ENCODE data around the gene STAG2. TPM values are rescaled to one million over a fixed set of nuclear protein-coding genes. Genes with fewer than 3 reads are reported as not detected.
"Not testable (repeated sequence)": the region's sequence is repeated elsewhere in the genome, so short reads cannot be mapped to it uniquely, and the experiment has no call there.

The STAG2 gene
- total RNA-seq, 2 donors from 2014 or later, result 40.9 to 52.6 TPM

DNA sequence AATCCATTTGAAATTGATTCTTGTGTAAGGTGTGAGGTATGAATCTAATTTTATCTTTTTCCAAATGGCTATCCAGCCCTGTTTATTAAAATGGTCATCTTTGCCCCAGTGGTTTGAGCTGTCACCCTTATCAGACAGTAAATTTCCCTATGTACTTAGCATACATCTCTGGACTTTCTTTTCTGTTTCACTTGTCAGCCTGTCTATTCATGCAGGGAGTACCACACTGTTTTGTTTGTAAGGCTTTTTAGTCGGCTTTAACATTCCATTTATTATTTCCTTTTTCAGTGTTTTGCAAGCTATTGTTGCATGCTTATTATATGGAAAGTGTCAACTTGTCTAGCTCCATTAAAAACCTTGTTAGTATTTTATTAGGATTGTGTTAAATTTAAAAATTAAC lies 155.8 kb downstream of the STAG2 start:
- H3K4me3 ChIP-seq, result no peak overlapping the region
- no peak for TF ChIP-seq CTCF (IDR thresholded peaks at IDR 0.05)
- H3K36me3 ChIP-seq, result no peaks in the 10 kb centered on the region
- DNase-seq (ENCODE audit: low spot score) (no peak), ATAC-seq (ENCODE audit: insufficient number of reproducible peaks, low FRiP score, low read depth) (no peak)
- H3K9me3 ChIP-seq, result no peaks in the 10 kb centered on the region
- H3K4me1 ChIP-seq (ENCODE audit: control insufficient read depth in 1 of 2, low read depth in 2 of 2), result no peaks in the 10 kb centered on the region
- no peaks in the 10 kb centered on the region for H3K27me3 ChIP-seq (replicated peaks; ENCODE audit: insufficient read depth)
- no peak overlapping the region for H3K27ac ChIP-seq

DNA sequence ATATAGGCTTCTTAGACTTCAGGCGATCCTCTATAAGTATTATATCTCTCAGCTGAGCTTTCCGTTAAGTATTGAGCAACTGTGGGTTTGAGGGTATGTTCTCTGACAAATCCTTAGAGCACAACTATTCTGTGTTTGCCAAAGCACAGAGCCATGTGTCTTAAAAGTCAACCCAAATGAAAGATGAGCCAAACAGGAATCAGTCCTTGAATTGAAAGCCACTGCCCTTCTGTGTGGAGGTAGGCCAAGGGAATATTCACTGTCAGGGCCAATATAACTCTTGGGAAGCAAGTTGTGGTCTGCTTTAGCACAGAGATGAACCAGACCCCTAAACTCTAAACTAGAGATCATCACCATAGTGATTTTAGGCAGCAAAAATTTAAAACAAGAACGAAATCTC lies 164.0 kb downstream of the STAG2 start:
- no peak for DNase-seq (ENCODE audit: low spot score)
- Histone ChIP-seq H3K9me3 (no peaks in the 10 kb centered on the region), H3K4me1 (ENCODE audit: control insufficient read depth in 1 of 2, low read depth in 2 of 2) (no peaks in the 10 kb centered on the region), H3K27me3 (replicated peaks; ENCODE audit: insufficient read depth) (no peaks in the 10 kb centered on the region), H3K27ac (no peak overlapping the region), H3K36me3 (no peaks in the 10 kb centered on the region), H3K4me3 (no peak overlapping the region)
- ATAC-seq (ENCODE audit: insufficient number of reproducible peaks, low FRiP score, low read depth), result no peak
- TF ChIP-seq CTCF (IDR thresholded peaks at IDR 0.05), result no peak

DNA sequence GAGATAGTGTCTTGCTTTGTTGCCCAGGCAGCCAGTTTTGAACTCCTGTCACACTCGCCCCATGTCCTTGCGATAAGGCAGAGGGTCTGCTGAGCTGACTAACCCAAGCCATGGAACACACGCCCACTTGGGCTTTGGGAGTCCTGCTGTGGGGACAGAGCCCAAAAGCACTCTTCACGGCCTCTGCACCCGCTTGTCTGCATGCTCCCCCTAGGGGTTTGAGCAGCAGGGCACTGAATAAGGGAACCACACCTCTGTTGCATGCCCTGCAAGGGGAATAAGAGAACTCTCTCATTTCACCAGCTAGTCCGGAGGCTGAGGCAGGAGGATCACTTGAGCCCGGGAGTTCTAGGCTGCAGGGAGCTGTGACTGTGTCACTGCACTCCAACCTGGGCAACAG lies 166.0 kb downstream of the STAG2 start:
- no peak for TF ChIP-seq CTCF (IDR thresholded peaks at IDR 0.05)
- no peak overlapping the region for H3K4me3 ChIP-seq
- H3K27ac ChIP-seq, result no peak overlapping the region
- H3K9me3 ChIP-seq, result no peaks in the 10 kb centered on the region
- no peaks in the 10 kb centered on the region for H3K4me1 ChIP-seq (ENCODE audit: control insufficient read depth in 1 of 2, low read depth in 2 of 2)
- no peaks in the 10 kb centered on the region for H3K27me3 ChIP-seq (replicated peaks; ENCODE audit: insufficient read depth)
- no peaks in the 10 kb centered on the region for H3K36me3 ChIP-seq
- no peak for DNase-seq (ENCODE audit: low spot score)
- no peak for ATAC-seq (ENCODE audit: insufficient number of reproducible peaks, low FRiP score, low read depth)

DNA sequence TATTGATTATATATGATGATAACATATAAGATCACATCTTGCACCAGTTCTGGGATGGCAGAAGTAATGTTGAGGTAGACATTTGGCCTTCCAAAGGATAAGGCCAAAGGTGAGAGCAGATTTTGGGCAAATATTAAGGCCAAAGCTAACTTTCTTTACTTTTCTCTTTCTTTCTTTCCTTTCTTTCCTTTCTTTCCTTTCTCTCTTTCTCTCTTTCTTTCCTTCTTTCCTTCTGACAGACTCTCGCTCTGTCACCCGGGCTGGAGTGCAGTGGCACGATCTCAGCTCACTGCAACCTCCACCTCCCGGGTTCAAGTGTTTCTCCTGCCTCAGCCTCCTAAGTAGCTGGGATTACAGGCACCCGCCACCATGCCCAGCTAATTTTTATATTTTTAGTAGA lies 170.9 kb downstream of the STAG2 start:
- H3K4me1 ChIP-seq (ENCODE audit: control insufficient read depth in 1 of 2, low read depth in 2 of 2); DNase-seq (ENCODE audit: low spot score); H3K27me3 ChIP-seq (replicated peaks; ENCODE audit: insufficient read depth); H3K9me3 ChIP-seq; ATAC-seq (ENCODE audit: insufficient number of reproducible peaks, low FRiP score, low read depth); H3K4me3 ChIP-seq; H3K36me3 ChIP-seq; H3K27ac ChIP-seq: not testable (repeated sequence)

- ATAC-seq (ENCODE audit: insufficient number of reproducible peaks, low FRiP score, low read depth) (no peak), DNase-seq (ENCODE audit: low spot score) (no peak)
- no peak for TF ChIP-seq CTCF (IDR thresholded peaks at IDR 0.05)
- H3K36me3 ChIP-seq, result no peaks in the 10 kb centered on the region
- H3K4me3 ChIP-seq, result no peak overlapping the region
- H3K9me3 ChIP-seq, result no peaks in the 10 kb centered on the region
- no peaks in the 10 kb centered on the region for H3K4me1 ChIP-seq (ENCODE audit: control insufficient read depth in 1 of 2, low read depth in 2 of 2)
- H3K27ac ChIP-seq, result no peak overlapping the region
- H3K27me3 ChIP-seq (replicated peaks; ENCODE audit: insufficient read depth), result no peaks in the 10 kb centered on the region
These were observed 184.2 kb downstream of the STAG2 start for GRCh38 chrX:124145749-124146148.

GRCh38 chrX:124151195-124151594 lies 189.7 kb downstream of the STAG2 start:
- no peak for ATAC-seq (ENCODE audit: insufficient number of reproducible peaks, low FRiP score, low read depth)

More at GRCh38 chrX:124151195-124151594, 189.7 kb downstream of the STAG2 start:
- DNase-seq (ENCODE audit: low spot score), result no peak
- no peak for TF ChIP-seq CTCF (IDR thresholded peaks at IDR 0.05)
- H3K9me3 ChIP-seq, result no peaks in the 10 kb centered on the region
- no peaks in the 10 kb centered on the region for H3K36me3 ChIP-seq
- H3K4me1 ChIP-seq (ENCODE audit: control insufficient read depth in 1 of 2, low read depth in 2 of 2), result no peaks in the 10 kb centered on the region
- no peak overlapping the region for H3K4me3 ChIP-seq
- no peaks in the 10 kb centered on the region for H3K27me3 ChIP-seq (replicated peaks; ENCODE audit: insufficient read depth)
- H3K27ac ChIP-seq, result no peak overlapping the region
